ENCODE results near the gene FEV.

FEV gene

GRCh38 chr2:218956039-218956438 is 28.9 kb downstream of the FEV start:
- H3K4me3 ChIP-seq (ENCODE audit: low read depth in 1 of 2, low read length in 2 of 2), result no peak overlapping the region
- no peak overlapping the region for H2AFZ ChIP-seq (ENCODE audit: low read depth, low read length)
- no peak overlapping the region for H3K27ac ChIP-seq (ENCODE audit: low read length)
- H3K9me3 ChIP-seq (ENCODE audit: insufficient read depth, low read length, severe bottlenecking), result no peaks in the 10 kb centered on the region
- no peak overlapping the region for H3K4me2 ChIP-seq (ENCODE audit: insufficient read depth, low read length)
- no peak for TF ChIP-seq CTCF (IDR thresholded peaks at IDR 0.05; ENCODE audit: borderline replicate concordance, extremely low read depth, low read length, poor library complexity, severe bottlenecking)
- TF ChIP-seq EZH2 (IDR thresholded peaks at IDR 0.05; ENCODE audit: borderline replicate concordance, low read depth, low read length, severe bottlenecking), result no peak
- DNase-seq, result no peak
- no peaks in the 10 kb centered on the region for H3K27me3 ChIP-seq (ENCODE audit: insufficient read depth, low read length, poor library complexity)
- no peaks in the 10 kb centered on the region for H3K36me3 ChIP-seq (ENCODE audit: insufficient read depth, low read length)
- ATAC-seq (ENCODE audit: insufficient read depth, low read depth), result no peak
- no peaks in the 10 kb centered on the region for H3K79me2 ChIP-seq (ENCODE audit: insufficient read depth, low read length)
- H4K20me1 ChIP-seq (ENCODE audit: insufficient read depth, low read length), result no peaks in the 10 kb centered on the region
- no peaks in the 10 kb centered on the region for H3K4me1 ChIP-seq (ENCODE audit: insufficient read depth, low read length)
- no peak overlapping the region for H3K9ac ChIP-seq (ENCODE audit: low read depth, low read length)

GRCh38 chr2:218954541-218955300 is 30.3 kb downstream of the FEV start:
- Histone ChIP-seq H3K36me3 (ENCODE audit: insufficient read depth, low read length) (no peaks in the 10 kb centered on the region), H4K20me1 (ENCODE audit: insufficient read depth, low read length) (no peaks in the 10 kb centered on the region), H3K4me1 (ENCODE audit: insufficient read depth, low read length) (no peaks in the 10 kb centered on the region), H2AFZ (ENCODE audit: low read depth, low read length) (no peak overlapping the region), H3K27me3 (ENCODE audit: insufficient read depth, low read length, poor library complexity) (no peaks in the 10 kb centered on the region), H3K79me2 (ENCODE audit: insufficient read depth, low read length) (no peaks in the 10 kb centered on the region), H3K27ac (ENCODE audit: low read length) (no peak overlapping the region), H3K9me3 (ENCODE audit: insufficient read depth, low read length, severe bottlenecking) (no peaks in the 10 kb centered on the region), H3K4me3 (ENCODE audit: low read depth in 1 of 2, low read length in 2 of 2) (no peak overlapping the region), H3K9ac (ENCODE audit: low read depth, low read length) (no peak overlapping the region), H3K4me2 (ENCODE audit: insufficient read depth, low read length) (no peak overlapping the region)
- no peak for TF ChIP-seq CTCF (IDR thresholded peaks at IDR 0.05; ENCODE audit: borderline replicate concordance, extremely low read depth, low read length, poor library complexity, severe bottlenecking)
- TF ChIP-seq EZH2 (IDR thresholded peaks at IDR 0.05; ENCODE audit: borderline replicate concordance, low read depth, low read length, severe bottlenecking), result no peak
- DNase-seq, result no peak
- ATAC-seq (ENCODE audit: insufficient read depth, low read depth), result no peak

GRCh38 chr2:218953366-218953954 is 31.5 kb downstream of the FEV start:
- DNase-seq (no peak), ATAC-seq (ENCODE audit: insufficient read depth, low read depth) (no peak)
- Histone ChIP-seq H3K27ac (ENCODE audit: low read length) (no peak overlapping the region), H3K27me3 (ENCODE audit: insufficient read depth, low read length, poor library complexity) (no peaks in the 10 kb centered on the region), H2AFZ (ENCODE audit: low read depth, low read length) (no peak overlapping the region), H4K20me1 (ENCODE audit: insufficient read depth, low read length) (no peaks in the 10 kb centered on the region), H3K36me3 (ENCODE audit: insufficient read depth, low read length) (no peaks in the 10 kb centered on the region), H3K79me2 (ENCODE audit: insufficient read depth, low read length) (no peaks in the 10 kb centered on the region), H3K4me1 (ENCODE audit: insufficient read depth, low read length) (no peaks in the 10 kb centered on the region), H3K4me3 (ENCODE audit: low read depth in 1 of 2, low read length in 2 of 2) (no peak overlapping the region), H3K9me3 (ENCODE audit: insufficient read depth, low read length, severe bottlenecking) (no peaks in the 10 kb centered on the region), H3K9ac (ENCODE audit: low read depth, low read length) (no peak overlapping the region), H3K4me2 (ENCODE audit: insufficient read depth, low read length) (no peak overlapping the region)
- TF ChIP-seq CTCF (IDR thresholded peaks at IDR 0.05; ENCODE audit: borderline replicate concordance, extremely low read depth, low read length, poor library complexity, severe bottlenecking) (peak; percentile 29), EZH2 (IDR thresholded peaks at IDR 0.05; ENCODE audit: borderline replicate concordance, low read depth, low read length, severe bottlenecking) (no peak)

Data from DND-41 (cell line).